ENCODE measurements around the gene HPCAL1. TPM values are rescaled to one million over a fixed set of nuclear protein-coding genes. Genes with fewer than 3 reads are reported as not detected.

HPCAL1 gene
- total and polyA plus RNA-seq, 2 donors (not counting 3 experiments of a cell fraction or from before 2014, with no cell fraction given) = 56.5 to 77.4 TPM

DNA sequence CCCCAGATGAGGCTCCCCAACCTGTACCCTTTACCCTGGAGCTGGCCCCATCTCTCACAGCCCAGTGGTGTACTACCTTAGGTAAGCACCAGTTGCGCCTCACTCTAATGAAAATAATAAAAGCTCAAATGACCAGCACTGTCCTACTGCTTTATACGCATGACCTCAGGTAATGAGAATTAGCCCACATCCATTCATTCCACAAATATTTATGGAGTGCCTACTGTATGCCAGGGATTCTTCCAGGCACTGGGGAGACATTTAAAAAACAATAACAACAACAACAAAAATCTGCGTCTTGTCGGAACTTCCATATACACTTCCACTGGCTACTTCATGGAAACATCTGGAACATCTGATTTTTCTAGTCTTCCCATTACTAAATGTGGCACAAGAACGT, 20.8 kb downstream of the HPCAL1 start:
- Histone ChIP-seq H3K4me1 (ENCODE audit: control insufficient read depth, extremely low read depth, insufficient read depth, low read length) (peaks cover 24% of the 10 kb centered on the region), H3K79me2 (ENCODE audit: control insufficient read depth, insufficient read depth, low read length) (peaks cover 83% of the 10 kb centered on the region), H3K36me3 (ENCODE audit: control insufficient read depth in 2 of 2, extremely low read depth in 1 of 2, insufficient read depth in 2 of 2, low read length in 2 of 2) (no peaks in the 10 kb centered on the region), H3K9ac (replicated peaks; ENCODE audit: extremely low read depth, insufficient read depth, low read length) (peak overlapping the region; percentile 63), H2AFZ (ENCODE audit: low read depth, low read length) (no peak overlapping the region), H3K27me3 (ENCODE audit: control insufficient read depth in 2 of 2, insufficient read depth in 2 of 2, low read length in 2 of 2) (no peaks in the 10 kb centered on the region), H3K9me3 (replicated peaks; ENCODE audit: control insufficient read depth, insufficient read depth, low read length) (no peaks in the 10 kb centered on the region), H3K4me2 (ENCODE audit: insufficient read depth, low read length) (peak overlapping the region; percentile 50), H3K4me3 (replicated peaks in 1 of 3; ENCODE audit: insufficient read depth in 1 of 3, low read depth in 1 of 3, low read length in 3 of 3) (no peak overlapping the region), H3K9me1 (replicated peaks; ENCODE audit: control insufficient read depth, extremely low read depth, insufficient read depth, low read length) (no peaks in the 10 kb centered on the region), H3K27ac (ENCODE audit: insufficient read depth, low read depth, low read length) (peak overlapping the region; percentile 80), H4K20me1 (replicated peaks; ENCODE audit: control insufficient read depth, extremely low read depth, insufficient read depth, low read length) (no peaks in the 10 kb centered on the region)
- CTCF ChIA-PET = interaction anchor here (0.9 to 2.1 kb wide), 5 partner anchors 14 to 167 kb away, joined by 3 to 9 read pairs (median 3); no protein-coding TSS in a partner anchor
- POLR2A ChIA-PET = no interaction called here
- intact Hi-C loops (cut with micrococcal nuclease) = no loop called here
- no TSS peak for BruUV-seq (replicated peaks)
- dilution Hi-C loops (cut with MboI; ENCODE audit: extremely low pct_ligation_motif_present, low sequenced_read_pairs) = no loop called here
- DNase-seq (ENCODE audit: low read depth, low spot score) = no peak
- FAIRE-seq = peak; percentile 40
- TF ChIP-seq, protein P1, sequence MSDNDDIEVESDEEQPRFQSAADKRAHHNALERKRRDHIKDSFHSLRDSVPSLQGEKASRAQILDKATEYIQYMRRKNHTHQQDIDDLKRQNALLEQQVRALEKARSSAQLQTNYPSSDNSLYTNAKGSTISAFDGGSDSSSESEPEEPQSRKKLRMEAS (IDR thresholded peaks at IDR 0.05; ENCODE audit: insufficient read depth, insufficient read length) = no peak
- no peak for TF ChIP-seq POLR2A (IDR thresholded peaks at IDR 0.05; ENCODE audit: low read depth, low read length)
- TF ChIP-seq, protein P2, sequence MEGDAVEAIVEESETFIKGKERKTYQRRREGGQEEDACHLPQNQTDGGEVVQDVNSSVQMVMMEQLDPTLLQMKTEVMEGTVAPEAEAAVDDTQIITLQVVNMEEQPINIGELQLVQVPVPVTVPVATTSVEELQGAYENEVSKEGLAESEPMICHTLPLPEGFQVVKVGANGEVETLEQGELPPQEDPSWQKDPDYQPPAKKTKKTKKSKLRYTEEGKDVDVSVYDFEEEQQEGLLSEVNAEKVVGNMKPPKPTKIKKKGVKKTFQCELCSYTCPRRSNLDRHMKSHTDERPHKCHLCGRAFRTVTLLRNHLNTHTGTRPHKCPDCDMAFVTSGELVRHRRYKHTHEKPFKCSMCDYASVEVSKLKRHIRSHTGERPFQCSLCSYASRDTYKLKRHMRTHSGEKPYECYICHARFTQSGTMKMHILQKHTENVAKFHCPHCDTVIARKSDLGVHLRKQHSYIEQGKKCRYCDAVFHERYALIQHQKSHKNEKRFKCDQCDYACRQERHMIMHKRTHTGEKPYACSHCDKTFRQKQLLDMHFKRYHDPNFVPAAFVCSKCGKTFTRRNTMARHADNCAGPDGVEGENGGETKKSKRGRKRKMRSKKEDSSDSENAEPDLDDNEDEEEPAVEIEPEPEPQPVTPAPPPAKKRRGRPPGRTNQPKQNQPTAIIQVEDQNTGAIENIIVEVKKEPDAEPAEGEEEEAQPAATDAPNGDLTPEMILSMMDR (IDR thresholded peaks at IDR 0.05; ENCODE audit: extremely low read depth in 1 of 2, insufficient read depth in 1 of 2, low read depth in 1 of 2, low read length in 2 of 2) = no peak
- TF ChIP-seq GATA2 (IDR thresholded peaks at IDR 0.05; ENCODE audit: insufficient read depth, insufficient read length, low read depth, low read length) = no peak
- no peak for TF ChIP-seq MYC (IDR thresholded peaks at IDR 0.05; ENCODE audit: low read depth, low read length)
- TF ChIP-seq FOS (IDR thresholded peaks at IDR 0.05; ENCODE audit: borderline replicate concordance, insufficient read depth, low read length) = no peak
- no peak for TF ChIP-seq POLR2AphosphoS5 (IDR thresholded peaks at IDR 0.05; ENCODE audit: insufficient read depth, low read depth, low read length)
- no peak for TF ChIP-seq JUN (IDR thresholded peaks at IDR 0.05; ENCODE audit: borderline replicate concordance, insufficient read depth, insufficient read length, low read depth)
- TF ChIP-seq EZH2 (IDR thresholded peaks at IDR 0.05; ENCODE audit: borderline replicate concordance, low read depth, low read length, severe bottlenecking) = no peak

All from endothelial cell of umbilical vein (primary cell).